ENCODE measurements around the gene TNFAIP2. TPM values are rescaled to one million over a fixed set of nuclear protein-coding genes. Genes with fewer than 3 reads are reported as not detected.

Gene TNFAIP2
- total and polyA plus RNA-seq, 9 of the 15 experiments (the other 6 are each of a cell fraction or from before 2014, with no cell fraction given), result 22.6 to 68.6 (median 44.6) TPM

GRCh38 chr14:103177376-103177775 lies 54.1 kb downstream of the TNFAIP2 start:
- no peaks in the 10 kb centered on the region for H4K20me1 ChIP-seq (replicated peaks; ENCODE audit: control insufficient read depth, insufficient read depth, low read length)
- H3K9ac ChIP-seq (ENCODE audit: insufficient read depth in 1 of 2, low read depth in 2 of 2, low read length in 2 of 2), result no peak overlapping the region
- no peak overlapping the region for H3K27ac ChIP-seq (ENCODE audit: extremely low read depth, low read depth, low read length)
- no peak for DNase-seq (ENCODE audit: extremely low read depth in 1 of 4, low spot score in 3 of 4)
- no peak overlapping the region for H2AFZ ChIP-seq (ENCODE audit: low read depth, low read length)
- no peaks in the 10 kb centered on the region for H3K9me1 ChIP-seq (ENCODE audit: control insufficient read depth, insufficient read depth, low read length)
- H3K79me2 ChIP-seq (ENCODE audit: control insufficient read depth, insufficient read depth, low read length), result no peaks in the 10 kb centered on the region
- no peaks in the 10 kb centered on the region; a peak in 1 of 5 replicates for H3K4me1 ChIP-seq (replicated peaks in 1 of 2; ENCODE audit: control insufficient read depth in 2 of 2, insufficient read depth in 2 of 2, low read length in 2 of 2)
- in situ Hi-C loops (cut with MboI) (no loop called here), intact Hi-C loops (cut with micrococcal nuclease) (no loop called here)
- no peak for FAIRE-seq
- no TSS peak for BruUV-seq (replicated peaks)
- H3K36me3 ChIP-seq (ENCODE audit: control insufficient read depth, insufficient read depth, low read length), result no peaks in the 10 kb centered on the region
- H3K4me3 ChIP-seq, result no peak overlapping the region
- CTCF ChIA-PET (ENCODE audit: low intra/inter-chr PET ratio), result no interaction called here
- H3K9me3 ChIP-seq (replicated peaks; ENCODE audit: control insufficient read depth, insufficient read depth, low read depth, low read length), result 0 out of 2 replicates have a peak, but pooled peaks cover 2% of the 10 kb centered on the region
- 53% methylated on average over 7 of the region's 7 CpGs for WGBS (ENCODE audit: insufficient coverage, low coverage, missing lambda C conversion rate)
- H3K4me2 ChIP-seq (ENCODE audit: insufficient read depth, low read length), result no peak overlapping the region
- no peak for TF ChIP-seq RBFOX2 (IDR thresholded peaks at IDR 0.05; ENCODE audit: low read depth, low read length)
- no peak for TF ChIP-seq IRF9 (tag; IDR thresholded peaks at IDR 0.05)
- no peak for TF ChIP-seq SNRNP70 (optimal IDR thresholded peaks at IDR 0.05; ENCODE audit: low read depth, low read length)
- TF ChIP-seq SP1 (CRISPR knock-in tag; IDR thresholded peaks at IDR 0.05), result no peak
- no peak for TF ChIP-seq ZNF384 (IDR thresholded peaks at IDR 0.05; ENCODE audit: low read depth, low read length)
- POLR2A ChIA-PET, result interaction anchor here (1.0 kb wide), 1 partner anchor 31 kb away, joined by 3 read pairs; no protein-coding TSS in a partner anchor
- H3K27me3 ChIP-seq (ENCODE audit: control insufficient read depth in 2 of 2, insufficient read depth in 2 of 2, low read length in 2 of 2), result no peaks in the 10 kb centered on the region
- ATAC-seq, result no peak

GRCh38 chr14:103178521-103178920 lies 55.3 kb downstream of the TNFAIP2 start:
- 27% methylated on average over 4 of the region's 6 CpGs for WGBS (ENCODE audit: insufficient coverage, low coverage, missing lambda C conversion rate)
- in situ Hi-C loops (cut with MboI), result no loop called here
- no peak for FAIRE-seq
- TF ChIP-seq ATF6 (CRISPR knock-in tag; IDR thresholded peaks at IDR 0.05), result no peak
- no peak for TF ChIP-seq RNF219 (CRISPR knock-in tag; IDR thresholded peaks at IDR 0.05)
- TF ChIP-seq KHSRP (IDR thresholded peaks at IDR 0.05), result no peak
- TF ChIP-seq ZFP91 (CRISPR knock-in tag; IDR thresholded peaks at IDR 0.05), result no peak

More at GRCh38 chr14:103178521-103178920, 55.3 kb downstream of the TNFAIP2 start:
- ChIA-PET POLR2A (interaction anchor here (0.7 to 1.3 kb wide), 3 partner anchors 20 to 116 kb away, joined by 3 to 4 read pairs (median 4); no protein-coding TSS in a partner anchor), CTCF (ENCODE audit: low intra/inter-chr PET ratio) (no interaction called here)
- Histone ChIP-seq H4K20me1 (replicated peaks; ENCODE audit: control insufficient read depth, insufficient read depth, low read length) (no peaks in the 10 kb centered on the region), H3K36me3 (ENCODE audit: control insufficient read depth, insufficient read depth, low read length) (no peaks in the 10 kb centered on the region), H3K79me2 (ENCODE audit: control insufficient read depth, insufficient read depth, low read length) (no peaks in the 10 kb centered on the region), H3K4me2 (ENCODE audit: insufficient read depth, low read length) (no peak overlapping the region), H3K27me3 (ENCODE audit: control insufficient read depth in 2 of 2, insufficient read depth in 2 of 2, low read length in 2 of 2) (no peaks in the 10 kb centered on the region), H3K9me1 (ENCODE audit: control insufficient read depth, insufficient read depth, low read length) (no peaks in the 10 kb centered on the region), H3K27ac (ENCODE audit: extremely low read depth, low read depth, low read length) (no peak overlapping the region), H3K4me1 (replicated peaks in 1 of 2; ENCODE audit: control insufficient read depth in 2 of 2, insufficient read depth in 2 of 2, low read length in 2 of 2) (no peaks in the 10 kb centered on the region; a peak in 1 of 5 replicates), H3K9me3 (replicated peaks; ENCODE audit: control insufficient read depth, insufficient read depth, low read depth, low read length) (0 out of 2 replicates have a peak, but pooled peaks cover 2% of the 10 kb centered on the region), H2AFZ (ENCODE audit: low read depth, low read length) (no peak overlapping the region), H3K4me3 (no peak overlapping the region), H3K9ac (ENCODE audit: insufficient read depth in 1 of 2, low read depth in 2 of 2, low read length in 2 of 2) (no peak overlapping the region)
- DNase-seq (ENCODE audit: extremely low read depth in 1 of 4, low spot score in 3 of 4), result no peak
- intact Hi-C loops (cut with micrococcal nuclease), result no loop called here
- no TSS peak for BruUV-seq (replicated peaks)
- no peak for ATAC-seq

Measured in K562 (cell line).